Uterus (tissue), 4 donors: ENCODE measurements around the gene KHSRP. TPM values are rescaled to one million over a fixed set of nuclear protein-coding genes. Genes with fewer than 3 reads are reported as not detected.

Experiments
- DNase-seq, 2 donors: peaks; one replicate each; pipeline ENCODE4 v3.0.0-alpha.2; 2019 to 2020
- H3K27ac ChIP-seq, 2 donors: fragments of 200-600 bp; sonication (generic); 1 replicate in 1 of 2; 2 replicates in 1 of 2; pipeline ENCODE4 v1.5.1; 2016 to 2018
- H3K27me3 ChIP-seq, 2 donors: fragments of 200-600 bp; sonication (generic); one replicate each; pipeline ENCODE4 v1.5.1; 2018 to 2019; ENCODE audit warnings: control low read depth in 1 of 2
- H3K36me3 ChIP-seq, 2 donors: fragments of 200-600 bp; sonication (generic); one replicate each; pipeline ENCODE4 v1.5.1; 2019; ENCODE audit warnings: control low read depth in 1 of 2
- H3K4me1 ChIP-seq, 2 donors: fragments of 200-600 bp; sonication (generic); one replicate each; pipeline ENCODE4 v1.5.1; 2018 to 2019; ENCODE audit warnings: control low read depth in 1 of 2
- H3K4me3 ChIP-seq, 2 donors: fragments of 200-600 bp; sonication (generic); 1 replicate in 1 of 2; 2 replicates in 1 of 2; pipeline ENCODE4 v1.5.1; 2018 to 2019; ENCODE audit warnings: mild to moderate bottlenecking in 1 of 2
- H3K9me3 ChIP-seq, 2 donors: fragments of 200-600 bp; sonication (generic); one replicate each; pipeline ENCODE4 v1.5.1; 2019; ENCODE audit warnings: control low read depth in 1 of 2
- CTCF ChIP-seq, 4 experiments: fragments of 200-600 bp in 2 of 4; fragments of 450-650 bp in 2 of 4; sonication (generic) in 2 of 4; IDR thresholded peaks; one replicate each; pipeline ENCODE4 v1.5.1; 2016 to 2019; ENCODE audit warnings: antibody characterized with exemption in 4 of 4, mild to moderate bottlenecking in 2 of 4, moderate library complexity in 1 of 4
- POLR2A ChIP-seq, 2 donors: fragments of 450-650 bp; IDR thresholded peaks; one replicate each; pipeline ENCODE4 v1.6.1; 2016; ENCODE audit warnings: antibody characterized with exemption in 2 of 2, mild to moderate bottlenecking in 1 of 2, moderate library complexity in 1 of 2
- intact Hi-C: fragments of 100-400 bp; cut with DNase I; formaldehyde crosslinking; loops from one replicate; pipeline ENCODE4 v1.15.1; 2023; ENCODE audit warnings: low total_unique reads
- total RNA-seq, 4 donors: library from RNA; depleted of rRNA in 3 of 4; stranded (reverse); fragments of >200 nt in 3 of 4; gene quantifications; one replicate each; pipeline versions ENCODE4 v1.1.0 to v1.2.4, GENCODE V29; 2014 to 2023
- donor health status: DM: yes; HTN: yes; CAD: no.

KHSRP gene
- total RNA-seq, 4 donors from 2014 or later: 23.5 to 259 (median 66.5) TPM

GRCh38 chr19:6384381-6384780 is 40.2 kb downstream of the KHSRP start:
- Histone ChIP-seq H3K4me1 (no peaks in the 10 kb centered on the region), H3K4me3 (no peak overlapping the region), H3K9me3 (no peaks in the 10 kb centered on the region), H3K27me3 (no peaks in the 10 kb centered on the region), H3K27ac (no peak overlapping the region), H3K36me3 (no peaks in the 10 kb centered on the region)
- no peak for TF ChIP-seq POLR2A (IDR thresholded peaks at IDR 0.05)
- no peak for TF ChIP-seq CTCF (IDR thresholded peaks at IDR 0.05)
- no peak for DNase-seq
- intact Hi-C loops: no loop called here

DNA sequence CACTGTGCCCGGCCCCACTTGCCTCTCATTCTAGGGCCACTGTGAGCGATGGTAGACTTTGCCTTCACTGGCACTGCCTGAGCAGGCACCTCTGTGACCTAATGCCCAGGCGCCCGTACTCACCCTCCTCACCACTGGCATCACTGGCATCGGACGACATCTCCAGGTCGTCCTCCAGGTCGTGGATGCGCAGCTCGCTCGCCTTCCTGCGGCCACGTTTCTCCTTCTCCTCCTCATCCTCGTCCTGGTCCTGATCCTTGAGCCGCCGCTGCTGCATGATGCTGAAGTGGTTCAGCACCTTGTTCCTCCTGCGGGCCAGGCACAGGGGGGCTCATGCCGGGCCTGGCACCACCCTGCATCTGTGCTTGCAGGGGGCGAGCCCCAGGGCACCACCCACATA is 41.4 kb downstream of the KHSRP start:
- H3K27ac ChIP-seq: no peak overlapping the region
- intact Hi-C loops: no loop called here
- no peaks in the 10 kb centered on the region for H3K36me3 ChIP-seq
- H3K4me1 ChIP-seq: no peaks in the 10 kb centered on the region
- no peaks in the 10 kb centered on the region for H3K9me3 ChIP-seq
- H3K27me3 ChIP-seq: no peaks in the 10 kb centered on the region
- DNase-seq: no peak
- no peak for TF ChIP-seq CTCF (IDR thresholded peaks at IDR 0.05)
- TF ChIP-seq POLR2A (IDR thresholded peaks at IDR 0.05): no peak
- H3K4me3 ChIP-seq: no peak overlapping the region

DNA sequence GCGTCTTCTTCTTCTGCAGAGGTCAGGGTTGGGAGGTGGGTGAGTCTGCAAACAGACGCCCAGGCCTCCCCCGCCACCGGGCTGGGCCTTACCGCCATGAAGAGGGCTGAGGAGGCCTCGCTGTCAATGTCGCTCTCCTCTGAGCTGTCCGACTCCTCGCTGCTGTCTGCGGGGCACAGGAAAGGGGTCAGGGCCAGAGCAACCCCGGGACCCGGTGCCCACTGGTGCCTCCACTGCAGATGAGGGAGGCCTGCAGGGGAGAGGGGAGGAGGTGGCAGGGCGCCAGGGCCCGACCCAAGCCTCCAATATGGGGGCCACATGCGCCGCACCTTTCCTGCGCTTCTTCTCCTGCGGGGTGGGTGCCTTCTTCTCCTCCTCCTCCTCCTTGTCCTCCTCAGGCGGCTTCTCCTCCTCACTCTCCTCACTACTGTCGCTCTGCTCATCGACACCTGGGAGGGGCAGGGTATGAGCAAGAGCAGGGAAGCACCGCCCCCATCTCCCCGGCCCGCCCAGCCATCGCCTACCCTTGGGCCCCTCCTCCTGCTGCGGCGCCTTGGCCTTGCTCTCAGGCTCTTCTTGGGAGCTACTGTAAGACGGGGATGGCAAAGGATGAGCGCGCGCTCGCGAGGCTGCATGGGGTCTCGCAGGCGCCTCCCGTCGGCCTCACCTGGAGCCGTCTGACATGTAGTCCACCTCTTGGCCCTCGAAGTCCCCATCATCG is 43.4 kb downstream of the KHSRP start:
- no peak for DNase-seq
- TF ChIP-seq CTCF (IDR thresholded peaks at IDR 0.05) (no peak), POLR2A (IDR thresholded peaks at IDR 0.05) (no peak)
- Histone ChIP-seq H3K4me3 (no peak overlapping the region), H3K36me3 (no peaks in the 10 kb centered on the region), H3K27ac (no peak overlapping the region), H3K27me3 (no peaks in the 10 kb centered on the region), H3K9me3 (no peaks in the 10 kb centered on the region), H3K4me1 (no peaks in the 10 kb centered on the region)
- intact Hi-C loops: no loop called here

GRCh38 chr19:6379744-6380143 is 44.9 kb downstream of the KHSRP start:
- Histone ChIP-seq H3K9me3 (no peaks in the 10 kb centered on the region), H3K4me1 (no peaks in the 10 kb centered on the region), H3K4me3 (no peak overlapping the region), H3K27me3 (no peaks in the 10 kb centered on the region), H3K27ac (no peak overlapping the region), H3K36me3 (no peaks in the 10 kb centered on the region)
- intact Hi-C loops: no loop called here
- TF ChIP-seq CTCF (IDR thresholded peaks at IDR 0.05) (no peak), POLR2A (IDR thresholded peaks at IDR 0.05) (no peak)
- DNase-seq: no peak

DNA sequence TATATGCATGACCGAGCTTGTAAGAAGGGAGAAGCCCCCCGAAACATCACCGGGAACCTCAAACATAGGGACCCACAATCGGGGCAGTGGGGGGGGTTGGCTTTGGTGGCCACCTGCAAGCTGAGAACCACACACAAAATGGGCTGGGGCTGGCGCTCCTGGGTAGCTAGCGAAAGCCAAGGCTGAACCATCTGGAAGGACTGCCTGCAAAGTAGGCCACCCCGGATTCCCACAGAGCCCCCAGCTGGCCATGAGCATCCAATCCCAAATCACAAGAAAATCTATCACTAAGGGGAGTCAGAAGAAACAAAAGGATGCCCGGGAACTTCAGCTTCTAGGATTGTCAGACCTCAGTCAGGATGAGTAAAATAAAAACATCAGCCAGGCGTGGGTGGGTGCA is 46.1 kb downstream of the KHSRP start:
- intact Hi-C loops: no loop called here
- Histone ChIP-seq H3K4me3 (no peak overlapping the region), H3K36me3 (no peaks in the 10 kb centered on the region), H3K27me3 (no peaks in the 10 kb centered on the region), H3K9me3 (no peaks in the 10 kb centered on the region), H3K4me1 (peaks cover 0 to 9% of the 10 kb centered on the region in 2 donors), H3K27ac (peak overlapping the region in 1 of 2 donors; percentile 22)
- TF ChIP-seq POLR2A (IDR thresholded peaks at IDR 0.05) (no peak), CTCF (IDR thresholded peaks at IDR 0.05) (no peak)
- DNase-seq: no peak
